GM23338 (cell line): ENCODE data around the gene SMAD3.

ENCODE experiments used
- EZH2 ChIP-seq: fragments of 200-600 bp; sonication (generic); IDR thresholded peaks from one replicate; pipeline ENCODE4 v1.8.0; 2017; ENCODE audit warnings: antibody characterized with exemption, mild to moderate bottlenecking, low read depth; ENCODE audit not compliant: unreplicated experiment
- EZH2phosphoT487 ChIP-seq: fragments of 200-600 bp; sonication (generic); IDR thresholded peaks from one replicate; pipeline ENCODE4 v1.8.1; 2018; ENCODE audit warnings: antibody characterized with exemption; ENCODE audit not compliant: unreplicated experiment
- TF ChIP-seq, protein P1 (sequence below), 2 experiments: fragments of 200-600 bp in 1 of 2; sonication (generic) in 1 of 2; conservative IDR thresholded peaks; 2 replicates each; pipeline versions ENCODE4 v1.5.1 to v1.6.1; 2016 to 2017; ENCODE audit warnings: antibody characterized with exemption in 2 of 2, low read depth in 2 of 2, mild to moderate bottlenecking in 2 of 2, moderate library complexity in 1 of 2

DNA sequence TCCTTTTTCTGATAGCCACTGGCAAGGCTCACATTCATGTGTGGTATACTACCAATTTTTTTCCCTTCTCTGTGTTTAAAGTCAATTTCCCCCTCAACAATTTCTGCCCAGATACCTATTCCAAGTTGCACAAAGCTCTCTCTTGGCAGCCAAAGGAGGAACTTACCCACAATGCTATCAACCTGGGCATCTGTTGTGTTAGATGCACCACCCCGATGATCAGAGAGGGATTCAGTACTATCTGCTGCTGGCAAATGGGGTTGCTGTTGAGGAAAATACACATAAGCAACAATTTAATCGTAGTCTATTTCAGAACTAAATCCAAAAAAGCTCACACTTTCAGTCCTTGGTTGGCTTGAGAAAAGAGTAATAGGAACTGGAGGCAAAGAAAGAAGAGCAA lies 143.0 kb downstream of the SMAD3 start:
- TF ChIP-seq, protein P1, sequence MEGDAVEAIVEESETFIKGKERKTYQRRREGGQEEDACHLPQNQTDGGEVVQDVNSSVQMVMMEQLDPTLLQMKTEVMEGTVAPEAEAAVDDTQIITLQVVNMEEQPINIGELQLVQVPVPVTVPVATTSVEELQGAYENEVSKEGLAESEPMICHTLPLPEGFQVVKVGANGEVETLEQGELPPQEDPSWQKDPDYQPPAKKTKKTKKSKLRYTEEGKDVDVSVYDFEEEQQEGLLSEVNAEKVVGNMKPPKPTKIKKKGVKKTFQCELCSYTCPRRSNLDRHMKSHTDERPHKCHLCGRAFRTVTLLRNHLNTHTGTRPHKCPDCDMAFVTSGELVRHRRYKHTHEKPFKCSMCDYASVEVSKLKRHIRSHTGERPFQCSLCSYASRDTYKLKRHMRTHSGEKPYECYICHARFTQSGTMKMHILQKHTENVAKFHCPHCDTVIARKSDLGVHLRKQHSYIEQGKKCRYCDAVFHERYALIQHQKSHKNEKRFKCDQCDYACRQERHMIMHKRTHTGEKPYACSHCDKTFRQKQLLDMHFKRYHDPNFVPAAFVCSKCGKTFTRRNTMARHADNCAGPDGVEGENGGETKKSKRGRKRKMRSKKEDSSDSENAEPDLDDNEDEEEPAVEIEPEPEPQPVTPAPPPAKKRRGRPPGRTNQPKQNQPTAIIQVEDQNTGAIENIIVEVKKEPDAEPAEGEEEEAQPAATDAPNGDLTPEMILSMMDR (conservative IDR thresholded peaks at IDR 0.05; ENCODE audit: low read depth in 2 of 2) = no peak
- TF ChIP-seq EZH2phosphoT487 = no peak
- no peak for TF ChIP-seq EZH2
